Hair follicular keratinocyte (primary cell): ENCODE results near the gene MYOT. TPM values are rescaled to one million over a fixed set of nuclear protein-coding genes. Genes with fewer than 3 reads are reported as not detected.

Experiments
- total RNA-seq: library from RNA; depleted of rRNA; stranded (reverse); fragments of >200 nt; gene quantifications from 2 replicates; pipeline ENCODE4 v1.2.3, GENCODE V29; 2015

MYOT gene
- total RNA-seq = not detected in 2 replicates

DNA sequence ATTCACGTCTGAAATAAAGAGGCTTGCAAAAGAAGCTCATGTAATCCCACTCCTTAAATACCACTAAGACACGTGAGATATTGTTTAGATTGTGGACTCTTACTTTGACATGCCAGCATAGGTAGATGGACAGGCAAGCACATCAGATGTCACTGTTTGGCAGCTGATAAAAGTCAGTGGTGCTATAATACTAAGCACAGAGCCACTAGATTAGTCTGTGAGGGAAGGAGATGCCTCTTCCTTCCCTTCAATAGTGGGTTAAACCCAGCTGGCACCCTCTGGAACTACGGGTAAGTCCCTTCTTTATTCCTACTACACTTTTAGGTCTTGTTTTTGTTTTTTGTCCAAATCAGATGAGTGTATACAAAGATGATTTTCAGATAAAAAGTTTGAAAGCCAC lies at the start of gene MYOT:
TSS of gene MYOT (plus strand) at position 197 of the 400 bp plus-strand sequence. CDS start 2,792 bp downstream, outside the sequence.

GRCh38 chr5:137888863-137889759 lies 21.5 kb downstream of the MYOT start, which contains the start of gene PKD2L2:
TSS of gene PKD2L2 (plus strand) at chr5:137889457. CDS start at chr5:137889492, 35 bp downstream.

Other genes starting within 250 kb of the MYOT start
- gene KLHL3, start 131.8 kb upstream of the MYOT start, total RNA-seq = 0.68 and 0.78 TPM in 2 replicates
- gene HNRNPA0, start 113.5 kb upstream of the MYOT start, total RNA-seq = 7.2 and 8.9 TPM in 2 replicates
- gene PKD2L2, start 21.6 kb downstream of the MYOT start, total RNA-seq = not detected in 2 replicates
- gene FAM13B, start 165.2 kb downstream of the MYOT start, total RNA-seq = 3.1 and 4.9 TPM in 2 replicates
- not detected in 2 replicates for gene WNT8A, start 216.2 kb downstream of the MYOT start, total RNA-seq